Measurements from ENCODE around the gene SCRN1. TPM values are rescaled to one million over a fixed set of nuclear protein-coding genes. Genes with fewer than 3 reads are reported as not detected.
A peak's percentile ranks its signal among the peaks of the same experiment; 100 is the strongest.

The SCRN1 gene
- total RNA-seq, 1 experiment from 2014 or later, result 81.6 TPM

- H3K36me3 ChIP-seq, result peaks cover 59% of the 10 kb centered on the region
- no peaks in the 10 kb centered on the region for H3K27me3 ChIP-seq (replicated peaks)
- no peak overlapping the region for H3K27ac ChIP-seq
- no peaks in the 10 kb centered on the region; the same call in 1 of the 2 replicates for H3K9me3 ChIP-seq (replicated peaks)
- H3K4me1 ChIP-seq (replicated peaks), result no peaks in the 10 kb centered on the region
- H3K4me3 ChIP-seq, result no peak overlapping the region
- DNase-seq (ENCODE audit: low read depth in 1 of 2, low spot score in 2 of 2), result peak; percentile 55 to 57
Measured at GRCh38 chr7:29921404-29922010, 68.1 kb downstream of the SCRN1 start.

- Histone ChIP-seq H3K4me1 (replicated peaks) (no peaks in the 10 kb centered on the region), H3K36me3 (peaks cover 57% of the 10 kb centered on the region), H3K9me3 (replicated peaks) (no peaks in the 10 kb centered on the region; the same call in 1 of the 2 replicates), H3K4me3 (no peak overlapping the region), H3K27ac (no peak overlapping the region), H3K27me3 (replicated peaks) (no peaks in the 10 kb centered on the region)
- no peak for DNase-seq (ENCODE audit: low read depth in 1 of 2, low spot score in 2 of 2)
Measured at GRCh38 chr7:29920491-29920890, 69.1 kb downstream of the SCRN1 start.

DNA sequence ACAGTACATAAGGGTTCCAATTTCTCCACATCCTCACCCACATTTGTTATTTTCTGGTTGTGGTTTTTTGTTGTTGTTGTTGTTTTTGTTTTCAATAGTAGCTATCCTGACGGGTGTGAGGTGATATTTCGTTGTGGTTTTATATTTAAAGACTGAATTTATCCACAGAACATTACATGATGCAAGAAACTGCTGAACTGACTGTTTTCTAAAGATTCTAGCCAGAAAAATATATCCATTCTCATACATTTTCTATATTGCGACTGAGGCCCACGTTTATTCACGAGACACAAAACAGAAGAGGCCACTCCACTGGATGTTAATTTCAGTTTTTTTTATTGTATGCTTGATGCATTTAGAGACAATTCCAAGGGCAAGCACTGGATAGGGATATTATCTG is 69.8 kb downstream of the SCRN1 start:
- H3K36me3 ChIP-seq, result peaks cover 57% of the 10 kb centered on the region
- no peak overlapping the region for H3K27ac ChIP-seq
- H3K4me3 ChIP-seq, result no peak overlapping the region
- no peaks in the 10 kb centered on the region for H3K27me3 ChIP-seq (replicated peaks)
- H3K4me1 ChIP-seq (replicated peaks), result no peaks in the 10 kb centered on the region
- DNase-seq (ENCODE audit: low read depth in 1 of 2, low spot score in 2 of 2), result no peak
- H3K9me3 ChIP-seq (replicated peaks), result no peaks in the 10 kb centered on the region; the same call in 1 of the 2 replicates

GRCh38 chr7:29918850-29919249 is 70.8 kb downstream of the SCRN1 start:
- no peaks in the 10 kb centered on the region for H3K27me3 ChIP-seq (replicated peaks)
- H3K4me1 ChIP-seq (replicated peaks), result no peaks in the 10 kb centered on the region
- H3K27ac ChIP-seq, result no peak overlapping the region
- no peak for DNase-seq (ENCODE audit: low read depth in 1 of 2, low spot score in 2 of 2)
- H3K36me3 ChIP-seq, result peaks cover 49% of the 10 kb centered on the region
- no peak overlapping the region for H3K4me3 ChIP-seq
- H3K9me3 ChIP-seq (replicated peaks), result no peaks in the 10 kb centered on the region; the same call in 1 of the 2 replicates

DNA sequence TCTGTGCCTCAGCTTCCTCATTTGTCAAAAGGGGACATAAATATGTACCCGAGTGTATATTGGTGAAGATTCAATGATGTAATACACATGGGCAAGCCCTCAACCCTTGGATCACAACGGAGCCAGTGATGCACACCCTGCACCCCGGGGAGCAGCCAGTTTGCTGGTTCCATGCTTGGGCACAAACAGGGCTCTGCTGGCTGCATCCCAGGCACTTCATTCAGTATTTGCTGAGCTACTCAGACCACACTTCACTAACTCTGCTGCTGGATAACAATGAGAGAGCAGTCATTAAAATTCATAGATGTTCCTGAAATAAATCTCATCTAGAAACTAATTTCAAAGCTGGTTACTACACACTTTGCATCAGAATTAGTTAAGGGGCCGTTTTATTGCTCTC is 72.0 kb downstream of the SCRN1 start:
- Histone ChIP-seq H3K27ac (no peak overlapping the region), H3K9me3 (replicated peaks) (no peaks in the 10 kb centered on the region; the same call in 1 of the 2 replicates), H3K27me3 (replicated peaks) (no peaks in the 10 kb centered on the region), H3K4me1 (replicated peaks) (no peaks in the 10 kb centered on the region), H3K4me3 (no peak overlapping the region), H3K36me3 (peaks cover 38% of the 10 kb centered on the region)
- no peak for DNase-seq (ENCODE audit: low read depth in 1 of 2, low spot score in 2 of 2)

GRCh38 chr7:29915481-29916215 is 74.0 kb downstream of the SCRN1 start:
- H3K27me3 ChIP-seq (replicated peaks), result no peaks in the 10 kb centered on the region
- H3K4me1 ChIP-seq (replicated peaks), result no peaks in the 10 kb centered on the region
- no peak overlapping the region for H3K27ac ChIP-seq
- no peaks in the 10 kb centered on the region; the same call in 1 of the 2 replicates for H3K9me3 ChIP-seq (replicated peaks)
- no peak for DNase-seq (ENCODE audit: low read depth in 1 of 2, low spot score in 2 of 2)
- peaks cover 21% of the 10 kb centered on the region for H3K36me3 ChIP-seq
- H3K4me3 ChIP-seq, result no peak overlapping the region

GRCh38 chr7:29914180-29914579 is 75.4 kb downstream of the SCRN1 start:
- H3K9me3 ChIP-seq (replicated peaks), result no peaks in the 10 kb centered on the region; the same call in 1 of the 2 replicates
- peaks cover 6% of the 10 kb centered on the region for H3K36me3 ChIP-seq
- H3K4me3 ChIP-seq, result no peak overlapping the region
- DNase-seq (ENCODE audit: low read depth in 1 of 2, low spot score in 2 of 2), result no peak
- H3K4me1 ChIP-seq (replicated peaks), result no peaks in the 10 kb centered on the region
- no peaks in the 10 kb centered on the region for H3K27me3 ChIP-seq (replicated peaks)
- H3K27ac ChIP-seq, result no peak overlapping the region

- H3K4me1 ChIP-seq (replicated peaks), result no peaks in the 10 kb centered on the region
- no peak for DNase-seq (ENCODE audit: low read depth in 1 of 2, low spot score in 2 of 2)
- H3K27ac ChIP-seq, result no peak overlapping the region
- H3K36me3 ChIP-seq, result no peaks in the 10 kb centered on the region
- H3K27me3 ChIP-seq (replicated peaks), result no peaks in the 10 kb centered on the region
- no peak overlapping the region for H3K4me3 ChIP-seq
- H3K9me3 ChIP-seq (replicated peaks), result peaks cover 15% of the 10 kb centered on the region; the same call in 1 of the 2 replicates
Measured at GRCh38 chr7:29906200-29907022, 83.2 kb downstream of the SCRN1 start.

DNA sequence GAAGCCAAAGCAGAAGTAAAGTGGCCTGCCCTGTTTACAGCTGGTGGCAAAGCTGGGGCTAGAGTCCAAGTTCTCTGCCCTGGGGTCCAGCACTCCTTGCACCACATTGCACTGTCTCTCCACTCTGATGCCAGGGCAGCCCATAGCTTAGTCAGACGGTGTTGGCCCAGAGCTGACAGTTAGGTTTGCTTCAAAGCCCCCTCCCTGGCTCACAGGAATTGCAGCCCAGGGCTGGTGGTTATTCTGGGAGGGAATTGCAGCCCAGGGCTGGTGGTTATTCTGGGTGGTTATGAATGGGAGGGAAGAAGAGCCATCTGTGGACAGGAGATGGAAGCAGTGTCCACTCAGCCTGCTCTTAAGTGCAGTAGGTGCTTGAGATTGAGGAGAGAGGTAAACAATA is 88.9 kb downstream of the SCRN1 start:
- no peak overlapping the region for H3K4me3 ChIP-seq
- no peaks in the 10 kb centered on the region for H3K36me3 ChIP-seq
- H3K27ac ChIP-seq, result no peak overlapping the region
- no peaks in the 10 kb centered on the region for H3K27me3 ChIP-seq (replicated peaks)
- H3K9me3 ChIP-seq (replicated peaks), result no peaks in the 10 kb centered on the region; the same call in 1 of the 2 replicates
- no peaks in the 10 kb centered on the region for H3K4me1 ChIP-seq (replicated peaks)
- no peak for DNase-seq (ENCODE audit: low read depth in 1 of 2, low spot score in 2 of 2)

GRCh38 chr7:29898301-29898700 is 91.3 kb downstream of the SCRN1 start:
- no peaks in the 10 kb centered on the region for H3K4me1 ChIP-seq (replicated peaks)
- H3K4me3 ChIP-seq, result no peak overlapping the region
- no peaks in the 10 kb centered on the region for H3K36me3 ChIP-seq
- H3K9me3 ChIP-seq (replicated peaks), result no peaks in the 10 kb centered on the region
- no peaks in the 10 kb centered on the region for H3K27me3 ChIP-seq (replicated peaks)
- no peak overlapping the region for H3K27ac ChIP-seq
- DNase-seq (ENCODE audit: low read depth in 1 of 2, low spot score in 2 of 2), result no peak

DNA sequence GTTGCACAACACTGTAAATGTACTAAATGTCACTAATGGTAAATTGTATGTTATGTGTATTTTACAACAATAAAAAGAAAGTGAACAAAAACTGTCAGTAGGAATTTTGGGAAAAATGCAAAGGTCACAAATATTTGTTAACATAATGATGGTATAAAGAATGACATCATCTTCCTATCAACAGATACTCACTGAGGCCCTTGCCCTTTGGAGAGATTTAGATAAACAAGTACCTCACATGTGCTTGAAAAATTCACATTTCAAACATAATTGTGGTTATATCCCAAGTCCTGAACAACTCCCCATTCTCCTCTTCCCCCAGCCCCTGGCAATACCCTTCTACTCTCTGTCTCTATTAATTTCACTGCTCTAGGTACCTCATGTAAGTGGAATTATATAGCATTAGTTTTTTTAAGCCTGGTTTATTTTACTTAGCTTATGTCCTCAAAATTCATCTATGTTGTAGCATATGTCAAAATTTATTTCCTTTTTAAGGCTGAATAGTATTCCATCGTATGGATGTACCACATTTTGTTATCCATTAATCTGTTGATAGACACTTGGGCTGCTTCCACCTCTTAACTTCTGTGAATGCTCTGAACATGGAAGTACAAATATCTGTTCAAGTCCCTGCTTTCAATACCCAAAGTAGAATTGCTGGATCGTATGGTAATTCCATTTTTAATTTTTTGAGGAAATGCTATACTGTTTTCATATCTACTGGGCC is 92.8 kb downstream of the SCRN1 start:
- no peak overlapping the region for H3K27ac ChIP-seq
- no peaks in the 10 kb centered on the region for H3K36me3 ChIP-seq
- no peaks in the 10 kb centered on the region for H3K9me3 ChIP-seq (replicated peaks)
- H3K27me3 ChIP-seq (replicated peaks), result no peaks in the 10 kb centered on the region
- DNase-seq (ENCODE audit: low read depth in 1 of 2, low spot score in 2 of 2), result peak in 1 of 2 experiments; percentile 6
- H3K4me1 ChIP-seq (replicated peaks), result no peaks in the 10 kb centered on the region
- no peak overlapping the region for H3K4me3 ChIP-seq

DNA sequence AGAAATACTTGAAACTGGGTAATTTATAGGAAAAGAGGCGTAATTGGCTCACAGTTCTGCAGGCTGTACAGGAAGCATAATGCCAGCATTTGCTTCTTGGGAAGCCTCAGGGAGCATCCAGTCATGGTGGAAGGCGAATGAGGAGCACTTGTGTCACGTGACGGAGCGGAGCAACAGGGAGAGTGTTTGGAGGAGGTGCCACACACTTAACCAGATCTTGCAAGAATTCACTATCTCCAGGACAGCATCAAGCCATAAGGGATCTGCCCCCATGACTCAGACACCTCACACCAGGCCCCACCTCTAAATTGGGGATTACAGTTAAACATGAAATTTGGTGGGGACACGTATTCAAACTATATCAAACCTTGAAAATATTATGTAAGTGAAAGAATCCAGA is 94.0 kb downstream of the SCRN1 start:
- no peaks in the 10 kb centered on the region for H3K27me3 ChIP-seq (replicated peaks)
- H3K4me3 ChIP-seq, result no peak overlapping the region
- no peak overlapping the region for H3K27ac ChIP-seq
- no peak for DNase-seq (ENCODE audit: low read depth in 1 of 2, low spot score in 2 of 2)
- no peaks in the 10 kb centered on the region for H3K36me3 ChIP-seq
- H3K9me3 ChIP-seq (replicated peaks), result no peaks in the 10 kb centered on the region
- H3K4me1 ChIP-seq (replicated peaks), result no peaks in the 10 kb centered on the region

DNA sequence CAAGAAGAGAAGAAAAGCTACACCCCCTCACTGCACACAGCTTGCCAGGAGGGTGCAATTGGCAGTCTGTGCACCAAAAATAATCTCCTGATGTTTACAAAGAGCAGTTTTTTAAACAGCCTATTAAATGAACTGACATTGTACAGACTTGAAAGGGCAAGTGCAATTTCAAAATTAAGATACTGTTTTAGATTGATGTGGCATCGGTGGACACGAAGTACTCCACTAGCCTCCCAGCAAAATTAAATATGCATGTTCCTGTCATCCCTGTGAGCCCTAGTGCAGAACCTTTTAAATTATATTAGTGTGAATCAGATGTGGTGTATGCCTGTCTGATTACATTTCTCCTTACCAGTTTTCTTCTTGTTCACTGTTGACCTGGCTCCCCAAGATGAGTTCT is 95.3 kb downstream of the SCRN1 start:
- Histone ChIP-seq H3K27ac (no peak overlapping the region), H3K36me3 (no peaks in the 10 kb centered on the region), H3K9me3 (replicated peaks) (no peaks in the 10 kb centered on the region), H3K4me3 (no peak overlapping the region), H3K4me1 (replicated peaks) (no peaks in the 10 kb centered on the region), H3K27me3 (replicated peaks) (no peaks in the 10 kb centered on the region)
- no peak for DNase-seq (ENCODE audit: low read depth in 1 of 2, low spot score in 2 of 2)
